Measurements from ENCODE around the gene TFF1.

GRCh38 chr21:42392731-42393442 lies 26.6 kb upstream of the TFF1 start:
- no peak for TF ChIP-seq CTCF (conservative IDR thresholded peaks at IDR 0.05; ENCODE audit: low read depth, low read length)
- TF ChIP-seq EZH2 (IDR thresholded peaks at IDR 0.05; ENCODE audit: low read length, unreplicated experiment) = no peak
- TF ChIP-seq EZH2phosphoT487 (IDR thresholded peaks at IDR 0.05; ENCODE audit: borderline replicate concordance, low read length) = no peak

Data from PC-3 (cell line).